Glutamatergic neuron (in vitro differentiated cells): ENCODE results near the gene CCDC93. TPM values are rescaled to one million over a fixed set of nuclear protein-coding genes. Genes with fewer than 3 reads are reported as not detected.
A peak's percentile ranks its signal among the peaks of the same experiment; 100 is the strongest.

Experiments used
- DNase-seq: peaks from one replicate; pipeline ENCODE4 v3.0.0; 2022
- H3K27ac Mint-ChIP-seq: one replicate; pipeline ENCODE4 v1.8.0; 2020; ENCODE audit warnings: mild to moderate bottlenecking, mixed read lengths, inconsistent platforms; ENCODE audit not compliant: unreplicated experiment
- H3K27me3 Mint-ChIP-seq: one replicate; pipeline ENCODE4 v1.8.0; 2020; ENCODE audit warnings: mild to moderate bottlenecking, moderate library complexity, mixed read lengths, inconsistent platforms; ENCODE audit not compliant: unreplicated experiment
- H3K36me3 Mint-ChIP-seq: one replicate; pipeline ENCODE4 v1.8.0; 2020; ENCODE audit warnings: mild to moderate bottlenecking, mixed read lengths, inconsistent platforms; ENCODE audit not compliant: unreplicated experiment
- H3K4me1 Mint-ChIP-seq: one replicate; pipeline ENCODE4 v1.8.0; 2020; ENCODE audit warnings: mild to moderate bottlenecking, low read depth, mixed read lengths, inconsistent platforms; ENCODE audit not compliant: unreplicated experiment
- H3K4me3 Mint-ChIP-seq: one replicate; pipeline ENCODE4 v1.8.0; 2020; ENCODE audit warnings: mild to moderate bottlenecking, mixed read lengths, inconsistent platforms; ENCODE audit not compliant: unreplicated experiment
- H3K9me3 Mint-ChIP-seq: one replicate; pipeline ENCODE4 v1.8.0; 2020; ENCODE audit warnings: mild to moderate bottlenecking, moderate library complexity, mixed read lengths, inconsistent platforms; ENCODE audit not compliant: unreplicated experiment
- total RNA-seq: library from RNA; stranded (reverse); fragmentation: NEBNext Ultra II Directional; extraction: Animal tissue kit (Norgen Biotek cat#: 25700); gene quantifications from one replicate; pipeline ENCODE4 v1.2.1, GENCODE V29; 2021; ENCODE audit not compliant: unreplicated experiment
- TF ChIP-seq, protein P1 (sequence below): fragments of 200-600 bp; sonication (generic); IDR thresholded peaks from one replicate; pipeline ENCODE4 v1.5.0; 2021; ENCODE audit not compliant: partially characterized antibody, unreplicated experiment

Gene CCDC93
- total RNA-seq, 1 donor from 2014 or later: 32.6 TPM

DNA sequence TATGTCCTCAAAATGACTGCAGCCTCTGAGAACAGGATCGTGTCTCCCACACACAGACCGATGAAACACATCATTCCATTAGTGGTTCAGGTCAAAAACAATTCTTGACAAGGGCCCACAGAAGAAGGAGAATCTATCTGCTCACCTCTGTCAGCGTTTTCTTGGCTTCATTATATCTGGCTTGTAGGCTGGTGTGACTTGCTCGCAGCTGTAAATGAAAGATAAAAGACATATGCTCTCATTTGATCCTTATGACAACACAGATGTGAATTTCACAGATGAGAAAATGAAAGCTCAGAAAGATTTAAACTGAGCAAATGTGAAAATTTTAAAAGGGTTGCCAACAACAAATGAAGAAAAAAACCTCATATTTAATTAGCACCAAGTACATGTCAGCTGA lies 61.6 kb downstream of the CCDC93 start:
- Mint-ChIP-seq H3K9me3 (peaks cover 5% of the 10 kb centered on the region), H3K4me1 (peaks cover 32% of the 10 kb centered on the region), H3K4me3 (no peak overlapping the region), H3K27me3 (no peaks in the 10 kb centered on the region), H3K36me3 (peaks cover 2% of the 10 kb centered on the region), H3K27ac (no peak overlapping the region)
- no peak for DNase-seq
- TF ChIP-seq, protein P1, sequence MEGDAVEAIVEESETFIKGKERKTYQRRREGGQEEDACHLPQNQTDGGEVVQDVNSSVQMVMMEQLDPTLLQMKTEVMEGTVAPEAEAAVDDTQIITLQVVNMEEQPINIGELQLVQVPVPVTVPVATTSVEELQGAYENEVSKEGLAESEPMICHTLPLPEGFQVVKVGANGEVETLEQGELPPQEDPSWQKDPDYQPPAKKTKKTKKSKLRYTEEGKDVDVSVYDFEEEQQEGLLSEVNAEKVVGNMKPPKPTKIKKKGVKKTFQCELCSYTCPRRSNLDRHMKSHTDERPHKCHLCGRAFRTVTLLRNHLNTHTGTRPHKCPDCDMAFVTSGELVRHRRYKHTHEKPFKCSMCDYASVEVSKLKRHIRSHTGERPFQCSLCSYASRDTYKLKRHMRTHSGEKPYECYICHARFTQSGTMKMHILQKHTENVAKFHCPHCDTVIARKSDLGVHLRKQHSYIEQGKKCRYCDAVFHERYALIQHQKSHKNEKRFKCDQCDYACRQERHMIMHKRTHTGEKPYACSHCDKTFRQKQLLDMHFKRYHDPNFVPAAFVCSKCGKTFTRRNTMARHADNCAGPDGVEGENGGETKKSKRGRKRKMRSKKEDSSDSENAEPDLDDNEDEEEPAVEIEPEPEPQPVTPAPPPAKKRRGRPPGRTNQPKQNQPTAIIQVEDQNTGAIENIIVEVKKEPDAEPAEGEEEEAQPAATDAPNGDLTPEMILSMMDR: no peak

DNA sequence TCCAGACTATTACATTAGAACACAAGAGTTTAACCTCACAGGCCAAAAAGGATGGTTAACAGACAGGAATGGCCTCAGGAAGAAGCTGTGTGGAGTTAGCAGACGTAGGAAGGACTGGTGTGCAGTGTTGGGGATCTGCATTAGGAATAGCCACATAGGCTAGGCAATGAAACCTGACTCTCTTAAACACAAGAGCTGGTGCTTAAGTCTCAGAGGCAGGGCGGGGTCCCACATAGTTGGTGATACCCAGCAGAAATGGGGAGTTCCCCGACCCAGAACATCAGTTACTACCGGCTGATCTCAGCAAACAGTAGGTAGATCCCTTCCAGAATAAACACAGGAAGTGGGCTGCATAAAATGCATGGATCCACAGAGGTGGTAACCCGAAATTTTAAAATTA lies 64.1 kb downstream of the CCDC93 start:
- no peak for DNase-seq
- no peak overlapping the region for H3K4me3 Mint-ChIP-seq
- peaks cover 34% of the 10 kb centered on the region for H3K4me1 Mint-ChIP-seq
- H3K9me3 Mint-ChIP-seq: peaks cover 5% of the 10 kb centered on the region
- TF ChIP-seq, protein P1: no peak
- H3K36me3 Mint-ChIP-seq: no peaks in the 10 kb centered on the region
- H3K27ac Mint-ChIP-seq: no peak overlapping the region
- peaks cover 1% of the 10 kb centered on the region for H3K27me3 Mint-ChIP-seq

DNA sequence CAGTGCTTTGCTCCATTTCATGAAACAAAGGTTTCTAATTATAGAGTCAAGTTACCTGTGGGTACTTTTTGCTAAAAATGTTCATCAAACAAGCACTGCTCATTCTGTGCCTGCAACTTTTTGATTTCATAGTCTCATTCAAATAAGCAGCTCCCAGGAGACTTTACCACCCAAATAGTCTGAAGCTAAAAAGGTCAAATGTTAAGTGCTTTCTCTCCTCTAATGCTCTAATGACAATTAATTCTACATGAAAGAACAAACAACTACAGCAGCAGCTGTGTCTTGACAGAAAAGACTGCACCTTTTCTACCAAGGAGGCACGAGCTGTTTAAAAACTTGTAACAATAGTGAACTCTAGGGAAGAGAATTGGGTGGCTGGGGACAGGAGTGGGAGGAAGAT lies 65.3 kb downstream of the CCDC93 start:
- Mint-ChIP-seq H3K27ac (peak overlapping the region; percentile 89), H3K4me3 (peak overlapping the region; percentile 77), H3K4me1 (peaks cover 34% of the 10 kb centered on the region), H3K9me3 (peaks cover 5% of the 10 kb centered on the region), H3K27me3 (peaks cover 1% of the 10 kb centered on the region), H3K36me3 (no peaks in the 10 kb centered on the region)
- DNase-seq: no peak
- TF ChIP-seq, protein P1: no peak

DNA sequence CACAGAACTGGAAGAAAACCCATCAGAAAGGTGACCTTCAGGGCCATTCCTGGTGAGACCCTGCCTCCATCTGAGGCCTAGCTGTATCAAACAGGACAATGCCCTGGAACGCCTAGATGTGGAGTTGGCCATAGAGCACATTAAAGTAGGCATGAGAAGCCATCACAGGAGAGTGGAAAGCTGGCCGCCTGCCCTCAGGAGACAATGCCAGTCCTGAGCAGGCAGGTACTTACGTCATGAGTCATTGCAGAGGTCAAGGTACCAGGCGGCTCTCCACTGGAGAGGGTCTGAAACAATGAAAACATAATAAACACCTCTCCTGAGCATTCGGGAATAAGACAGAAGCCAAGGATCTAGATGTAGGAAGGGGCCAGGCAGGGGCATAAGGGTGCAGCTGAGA lies 68.6 kb downstream of the CCDC93 start:
- H3K9me3 Mint-ChIP-seq: peaks cover 6% of the 10 kb centered on the region
- H3K4me1 Mint-ChIP-seq: peaks cover 43% of the 10 kb centered on the region
- peaks cover 3% of the 10 kb centered on the region for H3K36me3 Mint-ChIP-seq
- peaks cover 1% of the 10 kb centered on the region for H3K27me3 Mint-ChIP-seq
- no peak overlapping the region for H3K4me3 Mint-ChIP-seq
- DNase-seq: no peak
- TF ChIP-seq, protein P1: no peak
- H3K27ac Mint-ChIP-seq: no peak overlapping the region

DNA sequence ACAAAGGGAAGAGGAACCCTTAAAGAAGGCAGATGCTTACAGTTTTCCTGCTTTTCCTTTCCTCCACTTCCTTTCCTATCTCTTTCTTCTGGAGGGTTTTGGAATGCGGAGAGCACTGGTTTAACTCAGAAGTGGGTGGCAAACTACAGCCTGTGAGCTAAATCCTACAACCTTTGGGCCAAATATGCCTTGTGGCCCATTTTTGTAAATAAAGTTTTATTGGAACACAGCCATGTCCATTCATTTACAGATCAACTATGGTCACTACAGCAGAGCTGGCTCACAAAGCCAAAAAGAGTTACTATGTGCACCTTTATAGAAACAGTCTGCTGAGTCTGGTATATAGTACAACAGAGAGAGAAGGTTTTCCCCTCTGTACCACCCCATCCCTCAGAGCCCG lies 69.1 kb downstream of the CCDC93 start:
- peaks cover 1% of the 10 kb centered on the region for H3K27me3 Mint-ChIP-seq
- no peak overlapping the region for H3K4me3 Mint-ChIP-seq
- DNase-seq: no peak
- peaks cover 38% of the 10 kb centered on the region for H3K4me1 Mint-ChIP-seq
- TF ChIP-seq, protein P1: no peak
- H3K9me3 Mint-ChIP-seq: peaks cover 9% of the 10 kb centered on the region
- peaks cover 8% of the 10 kb centered on the region for H3K36me3 Mint-ChIP-seq
- no peak overlapping the region for H3K27ac Mint-ChIP-seq
